Measurements from ENCODE around the gene ARHGEF26.

DNA sequence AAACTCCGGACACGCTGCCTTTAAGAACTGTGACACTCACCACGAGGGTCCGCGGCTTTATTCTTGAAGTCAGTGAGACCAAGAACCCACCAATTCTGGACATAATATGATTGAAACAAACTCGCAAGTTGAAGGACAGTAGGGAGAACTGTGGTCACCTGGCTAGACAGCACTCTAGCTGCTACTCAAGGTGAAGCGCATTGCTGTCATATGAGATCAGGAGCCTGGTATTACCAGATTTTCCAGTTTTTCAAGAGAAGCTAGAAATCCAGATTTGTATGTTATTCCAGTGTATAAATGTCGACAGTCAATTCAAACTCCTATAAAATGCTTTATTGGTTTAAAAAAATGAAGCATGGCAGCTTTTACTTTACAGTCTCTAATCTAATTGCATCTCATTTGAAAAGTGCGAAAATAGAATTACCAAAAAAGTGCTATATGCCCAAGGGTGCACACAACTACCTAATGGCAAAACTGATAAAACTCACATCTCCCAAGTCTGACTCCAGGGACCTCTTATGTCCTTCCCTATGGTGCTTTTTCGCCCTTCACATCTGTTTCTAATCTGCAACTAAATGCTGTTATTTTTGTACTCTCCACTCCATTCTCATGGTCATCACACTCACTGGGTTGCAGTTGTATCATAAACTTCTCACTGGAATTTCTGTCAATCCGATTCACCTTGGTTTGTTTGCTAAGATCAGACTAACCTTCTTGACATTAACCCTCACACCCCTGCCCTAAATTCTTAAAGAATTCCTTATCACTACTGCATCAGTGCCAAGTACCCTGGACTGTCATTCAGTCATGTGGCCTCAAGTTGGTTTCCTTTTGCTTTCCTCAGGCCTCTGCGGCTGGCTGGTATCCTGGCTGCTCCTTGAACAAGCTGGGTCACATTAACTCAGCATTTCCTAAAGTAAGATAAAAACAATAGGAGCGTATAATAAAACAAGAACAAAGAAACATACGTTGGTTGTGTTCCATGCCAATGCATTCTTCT, 31.5 kb upstream of the ARHGEF26 start:
- TF ChIP-seq, protein P1, sequence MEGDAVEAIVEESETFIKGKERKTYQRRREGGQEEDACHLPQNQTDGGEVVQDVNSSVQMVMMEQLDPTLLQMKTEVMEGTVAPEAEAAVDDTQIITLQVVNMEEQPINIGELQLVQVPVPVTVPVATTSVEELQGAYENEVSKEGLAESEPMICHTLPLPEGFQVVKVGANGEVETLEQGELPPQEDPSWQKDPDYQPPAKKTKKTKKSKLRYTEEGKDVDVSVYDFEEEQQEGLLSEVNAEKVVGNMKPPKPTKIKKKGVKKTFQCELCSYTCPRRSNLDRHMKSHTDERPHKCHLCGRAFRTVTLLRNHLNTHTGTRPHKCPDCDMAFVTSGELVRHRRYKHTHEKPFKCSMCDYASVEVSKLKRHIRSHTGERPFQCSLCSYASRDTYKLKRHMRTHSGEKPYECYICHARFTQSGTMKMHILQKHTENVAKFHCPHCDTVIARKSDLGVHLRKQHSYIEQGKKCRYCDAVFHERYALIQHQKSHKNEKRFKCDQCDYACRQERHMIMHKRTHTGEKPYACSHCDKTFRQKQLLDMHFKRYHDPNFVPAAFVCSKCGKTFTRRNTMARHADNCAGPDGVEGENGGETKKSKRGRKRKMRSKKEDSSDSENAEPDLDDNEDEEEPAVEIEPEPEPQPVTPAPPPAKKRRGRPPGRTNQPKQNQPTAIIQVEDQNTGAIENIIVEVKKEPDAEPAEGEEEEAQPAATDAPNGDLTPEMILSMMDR (IDR thresholded peaks at IDR 0.05; ENCODE audit: low read depth, low read length) = no peak
- TF ChIP-seq POLR2A (IDR thresholded peaks at IDR 0.05; ENCODE audit: extremely low read depth, insufficient read length) = no peak
